HTR-8/SVneo (cell line): Measurements from ENCODE around the gene TAC4.

Experiments
- DNase-seq: peaks from one replicate; pipeline ENCODE4 v3.0.0; 2011; ENCODE audit warnings: low spot score, mixed read lengths; ENCODE audit not compliant: insufficient read length
- FAIRE-seq: peaks from 2 replicates; lab custom pipeline; 2011; peaks lifted over from hg19 to GRCh38; lab: Jason Lieb, UNC

The TAC4 gene

GRCh38 chr17:49873926-49874325 is 26.1 kb upstream of the TAC4 start:
- DNase-seq = no peak
- no peak for FAIRE-seq

GRCh38 chr17:49873466-49873865 is 25.6 kb upstream of the TAC4 start:
- DNase-seq (no peak), FAIRE-seq (no peak)

GRCh38 chr17:49872754-49873377 is 25.0 kb upstream of the TAC4 start:
- DNase-seq = no peak
- no peak for FAIRE-seq

- DNase-seq (no peak), FAIRE-seq (no peak)
These were observed 23.3 kb upstream of the TAC4 start for GRCh38 chr17:49871211-49871610.

- FAIRE-seq (peak; percentile 85), DNase-seq (no peak)
These were observed 22.4 kb upstream of the TAC4 start for GRCh38 chr17:49870298-49870697.

GRCh38 chr17:49869038-49869374 is 21.1 kb upstream of the TAC4 start:
- FAIRE-seq (no peak), DNase-seq (no peak)

GRCh38 chr17:49866882-49867413 is 19.1 kb upstream of the TAC4 start:
- FAIRE-seq (peak; percentile 23), DNase-seq (no peak)

GRCh38 chr17:49866019-49866380 is 18.1 kb upstream of the TAC4 start:
- FAIRE-seq = no peak
- no peak for DNase-seq

- DNase-seq = no peak
- no peak for FAIRE-seq
These were observed 15.0 kb upstream of the TAC4 start for GRCh38 chr17:49862781-49863331.

GRCh38 chr17:49861150-49861884 is 13.4 kb upstream of the TAC4 start:
- FAIRE-seq (peak; percentile 93), DNase-seq (peak; percentile 89)

GRCh38 chr17:49859991-49860953 is 12.4 kb upstream of the TAC4 start:
- no peak for FAIRE-seq
- DNase-seq = no peak

GRCh38 chr17:49858796-49859195 is 10.9 kb upstream of the TAC4 start:
- FAIRE-seq (no peak), DNase-seq (no peak)

GRCh38 chr17:49854126-49854525 is 6.3 kb upstream of the TAC4 start:
- DNase-seq (no peak), FAIRE-seq (no peak)

- peak; percentile 69 for FAIRE-seq
- no peak for DNase-seq
These were observed 5.7 kb upstream of the TAC4 start for GRCh38 chr17:49853470-49854015.

- DNase-seq = peak; percentile 64
- peak; percentile 72 for FAIRE-seq
These were observed 3.8 kb upstream of the TAC4 start for GRCh38 chr17:49851387-49852291.

GRCh38 chr17:49850772-49851386 is 3.0 kb upstream of the TAC4 start:
- peak; percentile 77 for FAIRE-seq

GRCh38 chr17:49850218-49850610 is 2.3 kb upstream of the TAC4 start:
- peak; percentile 9 for FAIRE-seq
- no peak for DNase-seq

More at GRCh38 chr17:49850772-49851386, 3.0 kb upstream of the TAC4 start:
- no peak for DNase-seq

GRCh38 chr17:49848739-49849138 is 870 bp upstream of the TAC4 start:
- no peak for FAIRE-seq
- no peak for DNase-seq
